HUDEP-2 (cell line): ENCODE results near the gene CASQ1.
A peak's percentile ranks its signal among the peaks of the same experiment; 100 is the strongest.

Experiments
- DNase-seq, 76 experiments: peaks; one replicate each; lab custom pipeline; 2025; ENCODE audit not compliant: unreplicated experiment in 76 of 76; lab: John Stamatoyannopoulos, UW

Gene CASQ1

DNA sequence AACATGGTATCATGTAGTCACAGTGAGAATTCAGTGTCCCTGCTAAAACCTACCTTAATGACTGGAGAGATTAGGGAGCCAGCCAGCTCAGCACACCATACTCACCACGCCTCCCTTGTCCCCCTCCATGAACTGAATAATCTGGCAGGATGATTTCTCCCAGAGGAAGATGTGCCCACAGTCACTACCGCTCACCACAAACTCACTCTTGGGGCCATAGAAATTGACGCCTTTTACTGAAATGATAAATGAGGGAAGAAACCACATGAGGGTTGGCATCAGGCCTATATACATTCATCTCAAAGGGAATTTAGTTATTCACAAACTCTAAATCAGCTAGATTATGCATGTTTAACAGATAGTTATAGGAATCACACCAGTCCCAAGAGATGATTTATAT, 32.2 kb downstream of the CASQ1 start:
- DNase-seq, result no peak

- DNase-seq, result no peak
Measured at GRCh38 chr1:160224606-160225005, 34.2 kb downstream of the CASQ1 start.

- no peak for DNase-seq
Measured at GRCh38 chr1:160225345-160225744, 35.0 kb downstream of the CASQ1 start.

DNA sequence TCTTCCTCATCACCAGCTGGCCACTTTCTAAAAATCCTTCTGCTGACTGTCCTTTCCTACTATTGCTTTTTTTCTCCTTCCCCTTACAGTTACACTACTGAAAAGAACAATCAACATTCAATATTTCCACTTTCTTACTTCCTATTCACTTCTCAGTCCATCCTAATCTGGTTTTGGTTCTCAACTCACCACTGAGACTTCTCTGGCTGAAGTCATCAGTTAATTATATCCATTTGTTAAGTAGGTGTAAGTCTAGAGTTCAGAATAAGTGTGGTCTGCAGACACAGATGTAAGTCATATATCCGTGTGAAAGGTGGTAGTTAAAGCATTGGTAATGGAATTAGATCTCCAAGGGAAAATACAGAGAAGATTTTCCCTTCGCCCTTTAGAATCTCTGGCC, 36.2 kb downstream of the CASQ1 start:
- DNase-seq, result no peak

DNA sequence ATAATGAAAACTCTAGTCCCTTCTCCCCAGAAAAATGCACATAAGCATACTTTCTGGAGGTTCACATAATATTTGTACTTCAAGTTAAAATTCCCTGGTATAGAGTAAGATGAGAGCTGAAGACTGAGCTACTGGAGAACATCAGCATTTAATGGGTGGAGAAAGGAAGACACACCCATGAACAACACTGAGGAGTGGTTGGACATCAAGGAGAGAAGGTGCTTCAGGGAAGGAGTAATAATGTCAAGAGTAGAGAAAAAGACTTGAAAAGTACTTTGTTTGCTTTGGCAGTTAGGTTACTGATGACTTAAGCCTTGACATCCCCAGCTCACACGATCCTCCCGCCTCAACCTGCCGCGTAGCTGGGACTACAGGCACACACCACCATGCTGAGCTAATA, 36.7 kb downstream of the CASQ1 start:
- no peak for DNase-seq

- DNase-seq, result no peak
Measured at GRCh38 chr1:160227561-160227960, 37.2 kb downstream of the CASQ1 start.

DNA sequence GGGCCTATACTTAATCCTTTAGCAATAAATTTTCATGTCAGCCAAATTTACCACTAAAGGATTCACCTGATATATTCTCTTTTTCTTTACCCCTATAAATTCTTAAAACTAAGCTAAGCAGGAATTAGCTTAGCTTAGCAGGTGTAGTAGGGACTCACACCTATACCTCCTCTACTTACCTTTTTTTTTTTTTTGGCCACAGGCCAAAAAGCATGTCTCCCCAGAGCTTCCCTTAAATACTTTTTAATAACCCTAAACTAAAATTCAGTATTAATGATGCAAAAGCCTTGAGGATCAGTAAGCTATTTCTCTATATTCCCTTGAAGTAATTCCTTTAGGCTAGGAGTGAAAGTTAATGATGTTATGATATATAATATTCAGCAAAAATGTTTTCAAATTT, 38.1 kb downstream of the CASQ1 start:
- DNase-seq, result no peak

DNA sequence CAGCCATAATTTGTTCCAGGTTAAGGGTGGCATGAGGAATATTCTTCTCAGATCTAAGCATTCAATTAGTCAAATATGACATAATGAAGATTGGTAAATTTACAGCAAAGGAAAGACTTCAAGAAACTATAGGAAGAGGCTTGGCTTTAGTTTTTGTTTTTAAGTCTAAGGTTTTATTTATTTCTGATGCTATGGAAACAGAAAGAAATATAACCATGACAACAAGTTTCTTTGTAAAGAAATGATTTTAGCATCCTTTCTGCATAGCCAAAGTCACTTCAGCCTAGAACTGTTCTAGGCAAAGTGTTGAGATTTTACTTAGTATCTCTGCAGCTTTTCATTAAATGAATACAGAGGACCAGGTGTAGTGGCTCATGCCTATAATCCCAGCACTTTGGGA, 42.5 kb downstream of the CASQ1 start:
- DNase-seq, result no peak

GRCh38 chr1:160236806-160237205, 46.4 kb downstream of the CASQ1 start:
- no peak for DNase-seq

- DNase-seq, result no peak
Measured at GRCh38 chr1:160237558-160237957, 47.2 kb downstream of the CASQ1 start.

- peak in 1 of 76 experiments; percentile 5 for DNase-seq
Measured at GRCh38 chr1:160238408-160238807, 48.0 kb downstream of the CASQ1 start.

GRCh38 chr1:160239582-160240299, 49.4 kb downstream of the CASQ1 start:
- DNase-seq, result no peak

GRCh38 chr1:160243767-160244166, 53.4 kb downstream of the CASQ1 start:
- DNase-seq, result no peak

- DNase-seq, result no peak
Measured at GRCh38 chr1:160244209-160244608, 53.8 kb downstream of the CASQ1 start.

- no peak for DNase-seq
Measured at GRCh38 chr1:160245434-160245833, 55.1 kb downstream of the CASQ1 start.

DNA sequence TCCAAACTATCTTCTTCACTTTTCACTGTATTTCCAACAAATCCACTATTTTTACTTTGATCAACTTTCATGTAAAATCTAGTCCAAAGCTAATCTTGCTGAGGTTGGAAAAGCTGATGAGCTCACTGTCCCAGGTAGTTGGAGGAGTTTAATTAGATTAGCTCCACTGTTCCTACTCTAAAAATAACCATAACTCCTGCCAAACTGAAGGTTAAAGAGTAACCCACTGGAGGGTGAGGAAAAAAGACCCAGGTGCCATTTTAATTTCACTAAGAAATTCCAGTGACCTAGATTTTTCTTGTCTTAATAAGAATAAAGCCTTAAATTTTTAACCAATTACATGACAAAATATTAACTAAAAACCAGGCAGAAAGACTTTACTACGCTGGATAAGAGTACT, 56.7 kb downstream of the CASQ1 start:
- DNase-seq, result no peak

GRCh38 chr1:160251011-160251410, 60.6 kb downstream of the CASQ1 start:
- DNase-seq, result no peak
